Measurements from ENCODE around the gene ZNF618. TPM values are rescaled to one million over a fixed set of nuclear protein-coding genes. Genes with fewer than 3 reads are reported as not detected.

The ZNF618 gene
- total RNA-seq, 1 experiment from 2014 or later = 1.8 TPM

- BruUV-seq (replicated peaks) = no TSS peak
- H3K9me3 ChIP-seq (ENCODE audit: control insufficient read depth, insufficient read depth, low read depth, low read length) = no peaks in the 10 kb centered on the region
- in situ Hi-C loops (cut with HindIII; ENCODE audit: low pct_unique_long_range_greater_than_20kb, low sequenced_read_pairs) = no loop called here
- ChIA-PET POLR2A (no interaction called here), CTCF (interaction anchor here (0.7 kb wide), 1 partner anchor 9 kb away, joined by 4 read pairs; no protein-coding TSS in a partner anchor)
- H3K4me3 ChIP-seq (ENCODE audit: low read depth in 2 of 2, low read length in 2 of 2) = no peak overlapping the region
- TF ChIP-seq REST (IDR thresholded peaks at IDR 0.05; ENCODE audit: insufficient read depth in 1 of 2, low read depth in 2 of 2, low read length in 1 of 2) (no peak), SIN3A (IDR thresholded peaks at IDR 0.05; ENCODE audit: borderline replicate concordance, insufficient read depth, low read depth, low read length) (no peak), TCF7L2 (IDR thresholded peaks at IDR 0.05; ENCODE audit: low read depth, low read length) (no peak), POLR2AphosphoS5 (IDR thresholded peaks at IDR 0.05; ENCODE audit: low read depth, low read length) (no peak), CTCF (IDR thresholded peaks at IDR 0.05) (no peak)
- no peaks in the 10 kb centered on the region for H3K4me1 ChIP-seq (ENCODE audit: control insufficient read depth, insufficient read depth, low read length)
- no peak overlapping the region for H3K27ac ChIP-seq (ENCODE audit: low read length)
- intact Hi-C loops (cut with micrococcal nuclease; ENCODE audit: unreplicated experiment) = no loop called here
- DNase-seq (ENCODE audit: low read depth, low spot score) = no peak
- H3K36me3 ChIP-seq (ENCODE audit: control insufficient read depth, insufficient read depth, low read length) = no peaks in the 10 kb centered on the region
- H3K27me3 ChIP-seq (ENCODE audit: control insufficient read depth, insufficient read depth, low read length) = no peaks in the 10 kb centered on the region
- ATAC-seq = no peak
These were observed 21.8 kb upstream of the ZNF618 start for GRCh38 chr9:113854310-113854709.

- in situ Hi-C loops (cut with HindIII; ENCODE audit: low pct_unique_long_range_greater_than_20kb, low sequenced_read_pairs) (no loop called here), intact Hi-C loops (cut with micrococcal nuclease; ENCODE audit: unreplicated experiment) (no loop called here)
- no peaks in the 10 kb centered on the region for H3K4me1 ChIP-seq (ENCODE audit: control insufficient read depth, insufficient read depth, low read length)
- H3K36me3 ChIP-seq (ENCODE audit: control insufficient read depth, insufficient read depth, low read length) = no peaks in the 10 kb centered on the region
- ChIA-PET POLR2A (no interaction called here), CTCF (interaction anchor here (0.6 kb wide), 1 partner anchor 24 kb away, joined by 3 read pairs; no protein-coding TSS in a partner anchor)
- H3K9me3 ChIP-seq (ENCODE audit: control insufficient read depth, insufficient read depth, low read depth, low read length) = no peaks in the 10 kb centered on the region
- DNase-seq (ENCODE audit: low read depth, low spot score) (no peak), ATAC-seq (no peak)
- H3K4me3 ChIP-seq (ENCODE audit: low read depth in 2 of 2, low read length in 2 of 2) = no peak overlapping the region
- TF ChIP-seq TCF7L2 (IDR thresholded peaks at IDR 0.05; ENCODE audit: low read depth, low read length) (no peak), REST (IDR thresholded peaks at IDR 0.05; ENCODE audit: insufficient read depth in 1 of 2, low read depth in 2 of 2, low read length in 1 of 2) (no peak), SIN3A (IDR thresholded peaks at IDR 0.05; ENCODE audit: borderline replicate concordance, insufficient read depth, low read depth, low read length) (no peak), POLR2AphosphoS5 (IDR thresholded peaks at IDR 0.05; ENCODE audit: low read depth, low read length) (no peak), CTCF (IDR thresholded peaks at IDR 0.05) (no peak)
- H3K27me3 ChIP-seq (ENCODE audit: control insufficient read depth, insufficient read depth, low read length) = no peaks in the 10 kb centered on the region
- H3K27ac ChIP-seq (ENCODE audit: low read length) = no peak overlapping the region
- no TSS peak for BruUV-seq (replicated peaks)
These were observed 18.2 kb upstream of the ZNF618 start for GRCh38 chr9:113857875-113858274.

All from Panc1 (cell line).